DMS 273 (cell line): ENCODE measurements around the gene USP17L12.
"Not testable (repeated sequence)": the region's sequence is repeated elsewhere in the genome, so short reads cannot be mapped to it uniquely, and the experiment has no call there.

Experiments used
- DNase-seq: peaks from one replicate; lab custom pipeline; 2025; ENCODE audit not compliant: unreplicated experiment; lab: John Stamatoyannopoulos, UW

Gene USP17L12

DNA sequence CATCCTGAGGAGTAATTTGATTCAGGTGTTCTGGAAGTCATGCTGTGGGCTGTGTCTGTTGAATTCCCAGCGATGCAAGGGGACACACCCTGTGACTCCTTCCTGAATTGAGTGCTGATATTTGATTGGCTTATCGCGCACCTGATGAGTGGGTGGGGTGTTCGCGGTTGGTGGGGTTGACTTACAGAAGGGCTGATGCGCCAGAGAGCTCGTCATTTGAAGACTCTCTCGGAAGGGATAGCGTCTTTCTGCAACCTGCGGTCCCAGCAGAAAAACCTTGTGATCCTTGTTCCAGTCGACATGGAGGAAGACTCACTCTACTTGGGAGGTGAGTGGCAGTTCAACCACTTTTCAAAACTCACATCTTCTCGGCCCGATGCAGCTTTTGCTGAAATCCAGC, at the start of gene USP17L12:
TSS of gene USP17L12 (plus strand) at position 301 of the 400 bp plus-strand sequence. CDS start at position 301, 0 bp downstream.
- DNase-seq = not testable (repeated sequence)

DNA sequence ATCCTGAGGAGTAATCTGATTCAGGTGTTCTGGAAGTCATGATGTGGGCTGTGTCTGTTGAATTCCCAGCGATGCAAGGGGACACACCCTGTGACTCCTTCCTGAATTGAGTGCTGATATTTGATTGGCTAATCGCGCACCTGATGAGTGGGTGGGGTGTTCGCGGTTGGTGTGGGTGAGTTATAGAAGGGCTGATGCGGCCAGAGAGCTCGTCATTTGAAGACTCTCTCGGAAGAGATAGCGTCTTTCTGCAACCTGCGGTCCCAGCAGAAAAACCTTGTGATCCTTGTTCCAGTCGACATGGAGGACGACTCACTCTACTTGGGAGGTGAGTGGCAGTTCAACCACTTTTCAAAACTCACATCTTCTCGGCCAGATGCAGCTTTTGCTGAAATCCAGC, 9.6 kb upstream of the USP17L12 start, which contains the start of gene USP17L10:
TSS of gene USP17L10 (plus strand) at position 301 of the 400 bp plus-strand sequence. CDS start at position 301, 0 bp downstream.
- DNase-seq = not testable (repeated sequence)

GRCh38 chr4:9214701-9215100, 5.3 kb upstream of the USP17L12 start:
- not testable (repeated sequence) for DNase-seq

DNA sequence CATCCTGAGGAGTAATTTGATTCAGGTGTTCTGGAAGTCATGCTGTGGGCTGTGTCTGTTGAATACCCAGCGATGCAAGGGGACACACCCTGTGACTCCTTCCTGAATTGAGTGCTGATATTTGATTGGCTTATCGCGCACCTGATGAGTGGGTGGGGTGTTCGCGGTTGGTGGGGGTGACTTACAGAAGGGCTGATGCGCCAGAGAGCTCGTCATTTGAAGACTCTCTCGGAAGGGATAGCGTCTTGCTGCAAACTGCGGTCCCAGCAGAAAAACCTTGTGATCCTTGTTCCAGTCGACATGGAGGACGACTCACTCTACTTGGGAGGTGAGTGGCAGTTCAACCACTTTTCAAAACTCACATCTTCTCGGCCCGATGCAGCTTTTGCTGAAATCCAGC, 4.8 kb upstream of the USP17L12 start, which contains the start of gene USP17L11:
TSS of gene USP17L11 (plus strand) at position 301 of the 400 bp plus-strand sequence. CDS start at position 301, 0 bp downstream.
- DNase-seq = not testable (repeated sequence)

DNA sequence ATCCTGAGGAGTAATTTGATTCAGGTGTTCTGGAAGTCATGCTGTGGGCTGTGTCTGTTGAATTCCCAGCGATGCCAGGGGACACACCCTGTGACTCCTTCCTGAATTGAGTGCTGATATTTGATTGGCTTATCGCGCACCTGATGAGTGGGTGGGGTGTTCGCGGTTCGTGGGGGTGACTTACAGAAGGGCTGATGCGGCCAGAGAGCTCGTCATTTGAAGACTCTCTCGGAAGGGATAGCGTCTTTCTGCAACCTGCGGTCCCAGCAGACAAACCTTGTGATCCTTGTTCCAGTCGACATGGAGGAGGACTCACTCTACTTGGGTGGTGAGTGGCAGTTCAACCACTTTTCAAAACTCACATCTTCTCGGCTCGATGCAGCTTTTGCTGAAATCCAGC, 4.6 kb downstream of the USP17L12 start, which contains the start of gene USP17L13:
TSS of gene USP17L13 (plus strand) at position 301 of the 400 bp plus-strand sequence. CDS start at position 301, 0 bp downstream.
- not testable (repeated sequence) for DNase-seq

GRCh38 chr4:9230249-9230648, 10.3 kb downstream of the USP17L12 start:
- not testable (repeated sequence) for DNase-seq

DNA sequence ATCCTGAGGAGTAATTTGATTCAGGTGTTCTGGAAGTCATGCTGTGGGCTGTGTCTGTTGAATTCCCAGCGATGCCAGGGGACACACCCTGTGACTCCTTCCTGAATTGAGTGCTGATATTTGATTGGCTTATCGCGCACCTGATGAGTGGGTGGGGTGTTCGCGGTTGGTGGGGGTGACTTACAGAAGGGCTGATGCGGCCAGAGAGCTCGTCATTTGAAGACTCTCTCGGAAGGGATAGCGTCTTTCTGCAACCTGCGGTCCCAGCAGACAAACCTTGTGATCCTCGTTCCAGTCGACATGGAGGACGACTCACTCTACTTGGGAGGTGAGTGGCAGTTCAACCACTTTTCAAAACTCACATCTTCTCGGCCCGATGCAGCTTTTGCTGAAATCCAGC, 14.1 kb downstream of the USP17L12 start, which contains the start of gene USP17L15:
TSS of gene USP17L15 (plus strand) at position 301 of the 400 bp plus-strand sequence. CDS start at position 301, 0 bp downstream.
- DNase-seq = not testable (repeated sequence)

DNA sequence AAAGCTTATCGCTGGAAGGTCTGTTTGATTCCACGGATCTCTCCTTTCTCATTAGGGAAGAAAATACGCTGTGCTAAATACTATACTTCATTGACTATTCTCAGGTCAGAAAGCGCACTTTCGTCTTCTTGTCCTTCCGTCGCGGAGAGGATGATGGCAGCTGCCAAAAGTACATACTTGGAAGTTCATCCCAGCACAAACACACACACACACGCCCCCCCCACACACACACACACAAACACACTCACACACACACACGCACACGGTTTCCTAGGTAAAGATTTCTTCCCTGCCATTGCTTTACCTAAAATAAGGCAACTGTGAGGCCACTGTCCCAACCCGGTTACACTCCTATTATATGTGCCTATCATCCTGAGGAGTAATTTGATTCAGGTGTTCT, 18.5 kb downstream of the USP17L12 start:
- not testable (repeated sequence) for DNase-seq

GRCh38 chr4:9243579-9243978, 23.6 kb downstream of the USP17L12 start, which contains the start of gene USP17L17:
USP17L17 (plus strand) TSS chr4:9243879; CDS start chr4:9243879, 0 bp downstream.
- DNase-seq = not testable (repeated sequence)

DNA sequence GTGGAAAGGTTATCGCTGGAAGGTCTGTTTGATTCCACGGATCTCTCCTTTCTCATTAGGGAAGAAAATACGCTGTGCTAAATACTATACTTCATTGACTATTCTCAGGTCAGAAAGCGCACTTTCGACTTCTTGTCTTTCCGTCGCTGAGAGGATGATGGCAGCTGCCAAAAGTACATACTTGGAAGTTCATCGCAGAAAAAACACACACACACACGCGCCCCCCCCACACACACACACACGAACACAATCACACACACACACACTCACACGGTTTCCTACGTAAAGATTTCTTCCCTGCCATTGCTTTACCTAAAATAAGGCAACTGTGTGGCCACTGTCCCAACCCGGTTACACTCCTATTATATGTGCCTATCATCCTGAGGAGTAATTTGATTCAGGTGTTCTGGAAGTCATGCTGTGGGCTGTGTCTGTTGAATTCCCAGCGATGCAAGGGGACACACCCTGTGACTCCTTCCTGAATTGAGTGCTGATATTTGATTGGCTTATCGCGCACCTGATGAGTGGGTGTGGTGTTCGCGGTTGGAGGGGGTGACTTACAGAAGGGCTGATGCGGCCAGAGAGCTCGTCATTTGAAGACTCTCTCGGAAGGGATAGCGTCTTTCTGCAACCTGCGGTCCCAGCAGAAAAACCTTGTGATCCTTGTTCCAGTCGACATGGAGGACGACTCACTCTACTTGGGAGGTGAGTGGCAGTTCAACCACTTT, 28.2 kb downstream of the USP17L12 start, which contains the start of gene USP17L18:
TSS of gene USP17L18 (plus strand) at position 678 of the 728 bp plus-strand sequence. CDS start at position 678, 0 bp downstream.
- not testable (repeated sequence) for DNase-seq

DNA sequence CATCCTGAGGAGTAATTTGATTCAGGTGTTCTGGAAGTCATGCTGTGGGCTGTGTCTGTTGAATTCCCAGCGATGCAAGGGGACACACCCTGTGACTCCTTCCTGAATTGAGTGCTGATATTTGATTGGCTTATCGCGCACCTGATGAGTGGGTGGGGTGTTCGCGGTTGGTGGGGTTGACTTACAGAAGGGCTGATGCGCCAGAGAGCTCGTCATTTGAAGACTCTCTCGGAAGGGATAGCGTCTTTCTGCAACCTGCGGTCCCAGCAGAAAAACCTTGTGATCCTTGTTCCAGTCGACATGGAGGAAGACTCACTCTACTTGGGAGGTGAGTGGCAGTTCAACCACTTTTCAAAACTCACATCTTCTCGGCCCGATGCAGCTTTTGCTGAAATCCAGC, 33.1 kb downstream of the USP17L12 start, which contains the start of gene USP17L19:
TSS of gene USP17L19 (plus strand) at position 301 of the 400 bp plus-strand sequence. CDS start at position 301, 0 bp downstream.
- not testable (repeated sequence) for DNase-seq

DNA sequence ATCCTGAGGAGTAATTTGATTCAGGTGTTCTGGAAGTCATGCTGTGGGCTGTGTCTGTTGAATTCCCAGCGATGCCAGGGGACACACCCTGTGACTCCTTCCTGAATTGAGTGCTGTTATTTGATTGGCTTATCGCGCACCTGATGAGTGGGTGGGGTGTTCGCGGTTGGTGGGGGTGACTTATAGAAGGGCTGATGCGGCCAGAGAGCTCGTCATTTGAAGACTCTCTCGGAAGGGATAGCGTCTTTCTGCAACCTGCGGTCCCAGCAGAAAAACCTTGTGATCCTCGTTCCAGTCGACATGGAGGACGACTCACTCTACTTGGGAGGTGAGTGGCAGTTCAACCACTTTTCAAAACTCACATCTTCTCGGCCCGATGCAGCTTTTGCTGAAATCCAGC, 37.9 kb downstream of the USP17L12 start, which contains the start of gene USP17L20:
TSS of gene USP17L20 (plus strand) at position 301 of the 400 bp plus-strand sequence. CDS start at position 301, 0 bp downstream.
- DNase-seq = not testable (repeated sequence)

DNA sequence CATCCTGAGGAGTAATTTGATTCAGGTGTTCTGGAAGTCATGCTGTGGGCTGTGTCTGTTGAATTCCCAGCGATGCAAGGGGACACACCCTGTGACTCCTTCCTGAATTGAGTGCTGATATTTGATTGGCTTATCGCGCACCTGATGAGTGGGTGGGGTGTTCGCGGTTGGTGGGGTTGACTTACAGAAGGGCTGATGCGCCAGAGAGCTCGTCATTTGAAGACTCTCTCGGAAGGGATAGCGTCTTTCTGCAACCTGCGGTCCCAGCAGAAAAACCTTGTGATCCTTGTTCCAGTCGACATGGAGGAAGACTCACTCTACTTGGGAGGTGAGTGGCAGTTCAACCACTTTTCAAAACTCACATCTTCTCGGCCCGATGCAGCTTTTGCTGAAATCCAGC, 42.6 kb downstream of the USP17L12 start, which contains the start of gene USP17L21:
TSS of gene USP17L21 (plus strand) at position 301 of the 400 bp plus-strand sequence. CDS start at position 301, 0 bp downstream.
- not testable (repeated sequence) for DNase-seq

GRCh38 chr4:9267319-9267718, 47.4 kb downstream of the USP17L12 start, which contains the start of gene USP17L22:
USP17L22 (plus strand) TSS chr4:9267619; CDS start chr4:9267619, 0 bp downstream.
- not testable (repeated sequence) for DNase-seq
